ENCODE results near the gene NUTF2.
A peak's percentile ranks its signal among the peaks of the same experiment; 100 is the strongest.

The NUTF2 gene

DNA sequence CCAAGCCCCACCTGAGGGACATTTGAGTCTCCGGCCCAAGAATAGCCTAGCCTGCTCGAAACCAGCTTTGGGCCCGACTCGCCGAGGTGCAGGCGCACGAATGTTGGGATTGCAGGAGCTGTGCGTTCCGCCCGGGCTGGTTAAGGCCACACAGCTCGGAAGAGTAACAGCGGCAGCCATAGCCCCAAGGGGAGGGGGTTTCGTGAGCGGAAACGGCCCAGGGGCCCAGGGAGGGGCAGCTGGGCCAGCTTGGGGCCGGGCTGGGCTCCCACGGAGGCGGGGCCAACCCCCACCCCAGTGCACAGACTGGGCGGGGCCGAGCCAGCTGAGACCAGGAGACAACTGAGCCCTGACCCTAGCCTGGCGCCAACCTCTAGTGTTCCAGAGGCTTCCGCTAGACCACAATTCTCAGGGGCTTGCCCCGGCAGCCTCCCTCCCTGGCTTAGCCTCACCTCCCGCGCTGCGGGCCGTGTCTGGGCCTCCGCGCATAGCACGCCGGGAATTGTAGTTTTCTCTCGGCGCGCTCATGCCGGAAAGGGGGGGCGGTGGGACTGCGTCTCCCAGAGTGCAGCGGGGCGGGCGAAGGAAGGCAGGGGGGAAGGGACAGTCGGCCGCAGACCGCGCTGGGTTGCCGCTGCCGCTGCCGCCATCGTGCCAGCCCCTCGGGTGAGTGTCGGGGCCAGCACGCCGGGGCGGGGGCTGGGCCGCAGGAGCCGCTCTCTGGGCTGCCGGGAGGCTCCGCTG is at the start of gene NUTF2:
TSS of gene NUTF2 (plus strand) at position 614 of the 744 bp plus-strand sequence. CDS start 18,198 bp downstream, outside the sequence.
- H3K27ac ChIP-seq: peak within 1 kb of the TSS; percentile 95
- no peak for TF ChIP-seq CTCF (conservative IDR thresholded peaks at IDR 0.05)
- no peak for TF ChIP-seq ZFX (IDR thresholded peaks at IDR 0.05)

- TF ChIP-seq ZFX (IDR thresholded peaks at IDR 0.05) (no peak), CTCF (conservative IDR thresholded peaks at IDR 0.05) (no peak)
Observed at GRCh38 chr16:67800338-67800926, 46.3 kb upstream of the NUTF2 start.

GRCh38 chr16:67801241-67801640 is 45.5 kb upstream of the NUTF2 start:
- TF ChIP-seq CTCF (conservative IDR thresholded peaks at IDR 0.05): no peak
- TF ChIP-seq ZFX (IDR thresholded peaks at IDR 0.05): no peak

More at GRCh38 chr16:67800338-67800926, 46.3 kb upstream of the NUTF2 start:
- H3K27ac ChIP-seq: no peak overlapping the region

GRCh38 chr16:67801883-67802282 is 44.9 kb upstream of the NUTF2 start:
- H3K27ac ChIP-seq: no peak overlapping the region
- TF ChIP-seq CTCF (conservative IDR thresholded peaks at IDR 0.05): no peak
- no peak for TF ChIP-seq ZFX (IDR thresholded peaks at IDR 0.05)

More at GRCh38 chr16:67801241-67801640, 45.5 kb upstream of the NUTF2 start:
- H3K27ac ChIP-seq: no peak overlapping the region

- TF ChIP-seq ZFX (IDR thresholded peaks at IDR 0.05): no peak
- no peak for TF ChIP-seq CTCF (conservative IDR thresholded peaks at IDR 0.05)
- H3K27ac ChIP-seq: no peak overlapping the region
Observed at GRCh38 chr16:67803894-67804293, 42.8 kb upstream of the NUTF2 start.

GRCh38 chr16:67804853-67805542 is 41.7 kb upstream of the NUTF2 start:
- H3K27ac ChIP-seq: peak overlapping the region; percentile 90
- no peak for TF ChIP-seq CTCF (conservative IDR thresholded peaks at IDR 0.05)
- TF ChIP-seq ZFX (IDR thresholded peaks at IDR 0.05): no peak
